Skeletal muscle satellite cell (primary cell): ENCODE measurements around the gene CASZ1.

ENCODE experiments used
- H3K27me3 ChIP-seq: 2 replicates; pipeline ENCODE4 v1.7.0; 2013; ENCODE audit warnings: low read length; ENCODE audit not compliant: control insufficient read depth, insufficient read depth
- H3K36me3 ChIP-seq: 2 replicates; pipeline ENCODE4 v1.7.0; 2013; ENCODE audit warnings: mild to moderate bottlenecking, control low read depth, low read length; ENCODE audit not compliant: insufficient read depth
- H3K4me1 ChIP-seq: 2 replicates; pipeline ENCODE4 v1.7.0; 2013; ENCODE audit warnings: low read length; ENCODE audit not compliant: control insufficient read depth, insufficient read depth
- H3K4me2 ChIP-seq: 2 replicates; pipeline ENCODE4 v1.7.0; 2013; ENCODE audit warnings: mild to moderate bottlenecking, low read length
- H3K4me3 ChIP-seq: 2 replicates; pipeline ENCODE4 v1.7.0; 2013; ENCODE audit warnings: low read length
- H3K9ac ChIP-seq: 2 replicates; pipeline ENCODE4 v1.7.0; 2013; ENCODE audit warnings: mild to moderate bottlenecking, low read depth, low read length, moderate library complexity
- H3K9me3 ChIP-seq: replicated peaks from 2 replicates; pipeline ENCODE4 v1.7.0; 2013; ENCODE audit warnings: mild to moderate bottlenecking, control low read depth, low read length

The CASZ1 gene

GRCh38 chr1:10765734-10766478 lies 30.5 kb downstream of the CASZ1 start:
- H3K4me3 ChIP-seq: no peak overlapping the region
- H3K36me3 ChIP-seq: no peaks in the 10 kb centered on the region
- no peak overlapping the region for H3K9ac ChIP-seq
- no peak overlapping the region for H3K4me2 ChIP-seq
- no peaks in the 10 kb centered on the region for H3K9me3 ChIP-seq
- peaks cover 18% of the 10 kb centered on the region for H3K27me3 ChIP-seq
- no peaks in the 10 kb centered on the region for H3K4me1 ChIP-seq

- no peaks in the 10 kb centered on the region for H3K36me3 ChIP-seq
- no peaks in the 10 kb centered on the region for H3K9me3 ChIP-seq
- no peaks in the 10 kb centered on the region for H3K4me1 ChIP-seq
- peaks cover 18% of the 10 kb centered on the region for H3K27me3 ChIP-seq
- no peak overlapping the region for H3K9ac ChIP-seq
- H3K4me3 ChIP-seq: no peak overlapping the region
- H3K4me2 ChIP-seq: no peak overlapping the region
Observed at GRCh38 chr1:10765304-10765703, 31.1 kb downstream of the CASZ1 start.

GRCh38 chr1:10764296-10764798 lies 32.1 kb downstream of the CASZ1 start:
- Histone ChIP-seq H3K27me3 (peaks cover 22% of the 10 kb centered on the region), H3K36me3 (no peaks in the 10 kb centered on the region), H3K4me3 (no peak overlapping the region), H3K4me2 (no peak overlapping the region), H3K4me1 (no peaks in the 10 kb centered on the region), H3K9me3 (no peaks in the 10 kb centered on the region), H3K9ac (no peak overlapping the region)

GRCh38 chr1:10762875-10763274 lies 33.6 kb downstream of the CASZ1 start:
- peaks cover 25% of the 10 kb centered on the region for H3K27me3 ChIP-seq
- H3K9me3 ChIP-seq: no peaks in the 10 kb centered on the region
- no peaks in the 10 kb centered on the region for H3K36me3 ChIP-seq
- H3K4me3 ChIP-seq: no peak overlapping the region
- H3K4me2 ChIP-seq: no peak overlapping the region
- H3K4me1 ChIP-seq: no peaks in the 10 kb centered on the region
- H3K9ac ChIP-seq: no peak overlapping the region

- H3K9me3 ChIP-seq: no peaks in the 10 kb centered on the region
- H3K9ac ChIP-seq: no peak overlapping the region
- H3K4me1 ChIP-seq: no peaks in the 10 kb centered on the region
- H3K27me3 ChIP-seq: peaks cover 28% of the 10 kb centered on the region
- no peaks in the 10 kb centered on the region for H3K36me3 ChIP-seq
- H3K4me3 ChIP-seq: no peak overlapping the region
- H3K4me2 ChIP-seq: no peak overlapping the region
Observed at GRCh38 chr1:10762153-10762523, 34.3 kb downstream of the CASZ1 start.

- Histone ChIP-seq H3K4me1 (no peaks in the 10 kb centered on the region), H3K36me3 (no peaks in the 10 kb centered on the region), H3K27me3 (peaks cover 32% of the 10 kb centered on the region), H3K9me3 (no peaks in the 10 kb centered on the region), H3K9ac (no peak overlapping the region), H3K4me2 (no peak overlapping the region), H3K4me3 (no peak overlapping the region)
Observed at GRCh38 chr1:10761503-10762152, 34.8 kb downstream of the CASZ1 start.

GRCh38 chr1:10760566-10761502 lies 35.6 kb downstream of the CASZ1 start:
- peaks cover 6% of the 10 kb centered on the region for H3K4me1 ChIP-seq

GRCh38 chr1:10759413-10760200 lies 36.8 kb downstream of the CASZ1 start:
- peaks cover 7% of the 10 kb centered on the region for H3K4me1 ChIP-seq
- no peak overlapping the region for H3K9ac ChIP-seq

More at GRCh38 chr1:10760566-10761502, 35.6 kb downstream of the CASZ1 start:
- Histone ChIP-seq H3K4me2 (no peak overlapping the region), H3K9me3 (no peaks in the 10 kb centered on the region), H3K9ac (no peak overlapping the region), H3K4me3 (no peak overlapping the region), H3K36me3 (no peaks in the 10 kb centered on the region), H3K27me3 (peaks cover 32% of the 10 kb centered on the region)

GRCh38 chr1:10756842-10757241 lies 39.6 kb downstream of the CASZ1 start:
- H3K27me3 ChIP-seq: peaks cover 42% of the 10 kb centered on the region

More at GRCh38 chr1:10759413-10760200, 36.8 kb downstream of the CASZ1 start:
- no peak overlapping the region for H3K4me3 ChIP-seq
- no peak overlapping the region for H3K4me2 ChIP-seq
- no peaks in the 10 kb centered on the region for H3K36me3 ChIP-seq
- no peaks in the 10 kb centered on the region for H3K9me3 ChIP-seq
- H3K27me3 ChIP-seq: peaks cover 29% of the 10 kb centered on the region

GRCh38 chr1:10755970-10756521 lies 40.4 kb downstream of the CASZ1 start:
- Histone ChIP-seq H3K9me3 (no peaks in the 10 kb centered on the region), H3K4me2 (peak overlapping the region; percentile 29), H3K27me3 (peaks cover 46% of the 10 kb centered on the region), H3K4me3 (no peak overlapping the region), H3K36me3 (no peaks in the 10 kb centered on the region), H3K4me1 (peaks cover 7% of the 10 kb centered on the region), H3K9ac (no peak overlapping the region)

More at GRCh38 chr1:10756842-10757241, 39.6 kb downstream of the CASZ1 start:
- Histone ChIP-seq H3K4me2 (no peak overlapping the region), H3K4me3 (no peak overlapping the region), H3K36me3 (no peaks in the 10 kb centered on the region), H3K9ac (no peak overlapping the region), H3K9me3 (no peaks in the 10 kb centered on the region), H3K4me1 (peaks cover 7% of the 10 kb centered on the region)
